ENCODE measurements around the gene PDE6H.

- TF ChIP-seq, protein P1, sequence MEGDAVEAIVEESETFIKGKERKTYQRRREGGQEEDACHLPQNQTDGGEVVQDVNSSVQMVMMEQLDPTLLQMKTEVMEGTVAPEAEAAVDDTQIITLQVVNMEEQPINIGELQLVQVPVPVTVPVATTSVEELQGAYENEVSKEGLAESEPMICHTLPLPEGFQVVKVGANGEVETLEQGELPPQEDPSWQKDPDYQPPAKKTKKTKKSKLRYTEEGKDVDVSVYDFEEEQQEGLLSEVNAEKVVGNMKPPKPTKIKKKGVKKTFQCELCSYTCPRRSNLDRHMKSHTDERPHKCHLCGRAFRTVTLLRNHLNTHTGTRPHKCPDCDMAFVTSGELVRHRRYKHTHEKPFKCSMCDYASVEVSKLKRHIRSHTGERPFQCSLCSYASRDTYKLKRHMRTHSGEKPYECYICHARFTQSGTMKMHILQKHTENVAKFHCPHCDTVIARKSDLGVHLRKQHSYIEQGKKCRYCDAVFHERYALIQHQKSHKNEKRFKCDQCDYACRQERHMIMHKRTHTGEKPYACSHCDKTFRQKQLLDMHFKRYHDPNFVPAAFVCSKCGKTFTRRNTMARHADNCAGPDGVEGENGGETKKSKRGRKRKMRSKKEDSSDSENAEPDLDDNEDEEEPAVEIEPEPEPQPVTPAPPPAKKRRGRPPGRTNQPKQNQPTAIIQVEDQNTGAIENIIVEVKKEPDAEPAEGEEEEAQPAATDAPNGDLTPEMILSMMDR (IDR thresholded peaks at IDR 0.05) = no peak
- TF ChIP-seq POLR2A (IDR thresholded peaks at IDR 0.05) = no peak
- no peak for TF ChIP-seq EP300 (IDR thresholded peaks at IDR 0.05)
- no peak for TF ChIP-seq POLR2AphosphoS5 (IDR thresholded peaks at IDR 0.05)
These were observed 42.3 kb downstream of the PDE6H start for GRCh38 chr12:15015121-15015520.

All from sigmoid colon (tissue), 4 donors.